AG04449 (cell line): Measurements from ENCODE around the gene CASP9.

Experiments
- CTCF ChIA-PET: fragments of 350-600 bp; formaldehyde crosslinking; extraction: SDS; loops from one replicate; lab custom pipeline; 2021; ENCODE audit warnings: antibody characterized with exemption; lab: Yijun Ruan, JAX
- POLR2A ChIA-PET: fragments of 400-600, 350-600 bp; formaldehyde crosslinking; extraction: SDS; loops from one replicate; lab custom pipeline; 2020; ENCODE audit warnings: antibody characterized with exemption, inconsistent platforms; lab: Yijun Ruan, JAX
- DNase-seq: peaks from one replicate; pipeline ENCODE4 v3.0.0-alpha.2; 2010; ENCODE audit warnings: low read depth, low spot score
- H3K4me3 ChIP-seq: 2 replicates; pipeline ENCODE4 v1.5.1; 2011; ENCODE audit warnings: low read depth, mild to moderate bottlenecking, control low read depth, low read length
- CTCF ChIP-seq: IDR thresholded peaks from one replicate; pipeline ENCODE4 v1.5.1; 2011; ENCODE audit warnings: mild to moderate bottlenecking, moderate library complexity, low read length, control low read depth, inconsistent platforms; ENCODE audit not compliant: insufficient read depth; ENCODE audit errors: missing control alignments

CASP9 gene

GRCh38 chr1:15524021-15524282 is at the start of gene CASP9:
Gene CASP9, minus strand, starts transcription at chr1:15524215. Its CDS starts 15 bp downstream, at chr1:15524200.
- peak within 1 kb of the TSS; percentile 84 for H3K4me3 ChIP-seq
- ChIA-PET CTCF (interaction anchor here (1.1 kb wide), 1 partner anchor 24 kb away, joined by 3 read pairs; no protein-coding TSS in a partner anchor), POLR2A (no interaction called here)
- TF ChIP-seq CTCF: no peak
- DNase-seq: no peak

GRCh38 chr1:15573477-15573876 is 49.5 kb upstream of the CASP9 start:
- H3K4me3 ChIP-seq: no peak overlapping the region
- no peak for TF ChIP-seq CTCF
- POLR2A ChIA-PET: no interaction called here
- DNase-seq: no peak
- CTCF ChIA-PET: interaction anchor here (0.8 kb wide), 1 partner anchor 17 kb away, joined by 4 read pairs; no protein-coding TSS in a partner anchor

- CTCF ChIA-PET: no interaction called here
- H3K4me3 ChIP-seq: no peak overlapping the region
- no peak for DNase-seq
Measured at GRCh38 chr1:15571266-15571665, 47.3 kb upstream of the CASP9 start.

DNA sequence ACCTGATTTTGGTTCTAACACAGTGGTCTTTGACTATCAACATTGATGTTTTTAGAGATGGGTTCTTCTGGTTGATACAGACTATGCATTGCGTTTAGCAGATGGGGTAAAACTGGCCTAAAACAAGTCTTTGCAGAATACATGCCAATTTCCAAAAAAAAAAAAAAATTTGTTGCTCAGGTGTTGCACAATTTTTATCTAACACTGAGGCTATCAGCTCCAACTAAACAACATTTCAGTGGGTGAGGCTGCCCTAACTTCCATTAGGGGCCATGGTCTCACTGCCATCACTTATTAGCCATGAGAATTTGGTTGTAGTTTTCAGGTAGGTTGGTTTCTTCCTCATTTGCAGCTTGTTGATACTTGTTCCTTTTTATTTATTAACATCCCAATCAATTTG is 46.8 kb upstream of the CASP9 start:
- DNase-seq: no peak
- CTCF ChIA-PET: no interaction called here
- TF ChIP-seq CTCF: no peak
- no peak overlapping the region for H3K4me3 ChIP-seq
- POLR2A ChIA-PET: interaction anchor here (0.7 kb wide), 1 partner anchor 8 kb away, joined by 3 read pairs; no protein-coding TSS in a partner anchor

More at GRCh38 chr1:15571266-15571665, 47.3 kb upstream of the CASP9 start:
- POLR2A ChIA-PET: interaction anchor here (0.7 kb wide), 1 partner anchor 8 kb away, joined by 3 read pairs; no protein-coding TSS in a partner anchor
- TF ChIP-seq CTCF: no peak

- CTCF ChIA-PET: no interaction called here
- no peak for TF ChIP-seq CTCF
- POLR2A ChIA-PET: interaction anchor here (0.7 kb wide), 1 partner anchor 69 kb away, joined by 3 read pairs; no protein-coding TSS in a partner anchor
- DNase-seq: no peak
- no peak overlapping the region for H3K4me3 ChIP-seq
Measured at GRCh38 chr1:15568387-15569073, 44.5 kb upstream of the CASP9 start.

GRCh38 chr1:15559189-15559810 is 35.3 kb upstream of the CASP9 start:
- CTCF ChIA-PET: no interaction called here
- no peak overlapping the region for H3K4me3 ChIP-seq
- POLR2A ChIA-PET: no interaction called here
- TF ChIP-seq CTCF: no peak
- no peak for DNase-seq
